BLaER1 (cell line): Measurements from ENCODE around the gene FREM2.

Experiments used
- H3K27ac ChIP-seq: shearing (Covaris generic); formaldehyde crosslinking; 2 replicates; pipeline ENCODE4 v1.8.1; 2022
- H3K27me3 ChIP-seq: shearing (Covaris generic); formaldehyde crosslinking; 2 replicates; pipeline ENCODE4 v1.8.1; 2022
- H3K36me3 ChIP-seq: shearing (Covaris generic); formaldehyde crosslinking; 2 replicates; pipeline ENCODE4 v1.8.1; 2022
- H3K4me1 ChIP-seq: shearing (Covaris generic); formaldehyde crosslinking; 2 replicates; pipeline ENCODE4 v1.8.1; 2022
- H3K4me2 ChIP-seq: shearing (Covaris generic); formaldehyde crosslinking; 2 replicates; pipeline ENCODE4 v1.8.1; 2022
- H3K4me3 ChIP-seq: shearing (Covaris generic); formaldehyde crosslinking; 2 replicates; pipeline ENCODE4 v1.8.1; 2022
- H3K9ac ChIP-seq: shearing (Covaris generic); formaldehyde crosslinking; 2 replicates; pipeline ENCODE4 v1.8.1; 2022
- H3K9me3 ChIP-seq: shearing (Covaris generic); formaldehyde crosslinking; 2 replicates; pipeline ENCODE4 v1.8.1; 2022
- H4K20me1 ChIP-seq: shearing (Covaris generic); formaldehyde crosslinking; 2 replicates; pipeline ENCODE4 v1.8.1; 2022
- Cebpa-rat ChIP-seq: shearing (Covaris generic); IDR thresholded peaks from 2 replicates; pipeline ENCODE4 v1.8.1; 2022

The FREM2 gene

DNA sequence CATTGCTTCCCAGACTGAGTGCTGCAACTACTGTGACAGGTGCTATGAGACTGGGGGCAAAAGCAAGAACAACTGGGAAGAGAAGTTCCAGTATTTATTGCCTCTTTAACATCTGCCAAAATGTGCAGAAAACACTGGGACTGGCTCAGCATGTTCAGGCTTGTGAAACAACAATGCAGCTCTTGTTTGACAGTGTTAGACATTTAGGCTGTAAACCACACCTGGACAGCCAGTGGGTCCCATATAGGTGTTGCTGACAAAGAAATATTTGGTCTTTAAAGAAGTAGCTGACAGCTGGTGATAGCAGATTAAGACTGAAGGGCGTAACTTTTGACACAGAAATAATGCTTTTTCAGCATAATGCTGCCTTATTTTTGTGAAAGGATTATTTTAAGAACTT, 215.7 kb downstream of the FREM2 start:
- Histone ChIP-seq H3K4me2 (no peak overlapping the region), H3K4me1 (no peaks in the 10 kb centered on the region), H3K9ac (no peak overlapping the region), H3K27me3 (no peaks in the 10 kb centered on the region), H4K20me1 (no peaks in the 10 kb centered on the region), H3K36me3 (no peaks in the 10 kb centered on the region), H3K9me3 (no peaks in the 10 kb centered on the region), H3K4me3 (no peak overlapping the region), H3K27ac (no peak overlapping the region)
- TF ChIP-seq Cebpa-rat = no peak

DNA sequence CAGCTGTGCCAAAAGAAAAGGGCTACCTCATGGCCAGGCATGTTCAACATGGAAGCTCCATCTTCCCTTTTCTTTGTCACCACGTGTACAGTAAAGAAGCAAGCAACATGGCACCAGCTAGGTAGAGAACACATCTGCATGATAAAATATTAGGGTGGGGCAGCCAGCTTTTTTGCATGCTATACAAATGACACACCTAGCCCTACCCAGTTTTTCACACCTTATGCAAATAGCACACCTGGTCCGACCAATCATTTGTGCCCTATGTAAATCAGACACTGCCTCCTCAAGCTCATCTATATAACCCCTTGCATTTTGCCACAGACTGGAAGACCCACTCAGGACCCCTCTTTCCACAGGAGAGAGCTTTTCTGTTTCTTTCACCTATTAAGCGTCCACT, 218.2 kb downstream of the FREM2 start:
- Histone ChIP-seq H3K9me3 (no peaks in the 10 kb centered on the region), H3K4me1 (no peaks in the 10 kb centered on the region), H3K36me3 (no peaks in the 10 kb centered on the region), H3K27me3 (no peaks in the 10 kb centered on the region), H3K9ac (no peak overlapping the region), H4K20me1 (no peaks in the 10 kb centered on the region), H3K4me2 (no peak overlapping the region), H3K27ac (no peak overlapping the region), H3K4me3 (no peak overlapping the region)
- no peak for TF ChIP-seq Cebpa-rat

DNA sequence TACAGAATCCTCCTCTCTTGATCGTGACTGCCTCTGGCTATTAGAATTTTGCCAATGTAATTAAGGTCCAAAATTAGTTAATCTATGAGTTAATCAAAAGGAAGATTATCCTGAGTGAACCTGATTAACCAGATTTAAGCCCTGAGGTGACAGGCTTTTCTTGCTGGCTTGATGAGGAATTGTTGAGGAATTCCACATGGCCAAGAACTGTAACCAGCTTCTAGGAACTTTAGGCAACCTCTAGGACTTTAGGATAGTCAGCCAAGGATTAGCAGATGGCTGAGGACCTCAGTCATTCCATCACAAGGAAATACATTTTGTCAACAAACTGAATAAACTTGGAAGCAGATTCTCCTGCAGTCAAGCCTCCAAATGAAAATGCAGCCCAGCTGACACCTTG, 219.0 kb downstream of the FREM2 start:
- Histone ChIP-seq H3K4me1 (peaks cover 5% of the 10 kb centered on the region; the same call in 1 of the 2 replicates), H3K9me3 (no peaks in the 10 kb centered on the region), H3K4me2 (no peak overlapping the region), H3K27ac (no peak overlapping the region), H3K4me3 (no peak overlapping the region), H3K9ac (no peak overlapping the region), H4K20me1 (no peaks in the 10 kb centered on the region), H3K27me3 (no peaks in the 10 kb centered on the region), H3K36me3 (no peaks in the 10 kb centered on the region)
- no peak for TF ChIP-seq Cebpa-rat

DNA sequence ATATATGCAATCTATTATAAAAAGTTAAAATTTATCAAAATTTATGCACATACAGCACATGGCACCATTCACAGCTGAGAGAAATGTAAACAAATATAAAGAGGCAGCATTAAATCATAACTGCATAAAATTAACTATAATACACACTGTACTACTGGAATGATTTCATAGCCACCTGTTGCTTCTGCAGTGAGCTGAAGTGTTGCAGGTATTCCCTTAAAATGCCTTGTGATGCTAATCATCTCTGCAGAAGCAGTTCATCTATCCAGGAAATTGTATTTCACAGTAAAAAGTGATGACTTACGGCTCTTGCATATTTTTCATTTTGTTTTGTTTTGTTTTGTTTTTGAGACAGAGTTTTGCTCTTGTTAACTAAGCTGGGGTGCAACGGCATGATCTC, 221.7 kb downstream of the FREM2 start:
- Histone ChIP-seq H3K27ac (no peak overlapping the region), H3K4me2 (no peak overlapping the region), H3K9me3 (no peaks in the 10 kb centered on the region), H3K36me3 (no peaks in the 10 kb centered on the region), H3K4me1 (peaks cover 6% of the 10 kb centered on the region; the same call in 1 of the 2 replicates), H3K4me3 (no peak overlapping the region), H4K20me1 (no peaks in the 10 kb centered on the region), H3K27me3 (no peaks in the 10 kb centered on the region), H3K9ac (no peak overlapping the region)
- TF ChIP-seq Cebpa-rat = no peak

DNA sequence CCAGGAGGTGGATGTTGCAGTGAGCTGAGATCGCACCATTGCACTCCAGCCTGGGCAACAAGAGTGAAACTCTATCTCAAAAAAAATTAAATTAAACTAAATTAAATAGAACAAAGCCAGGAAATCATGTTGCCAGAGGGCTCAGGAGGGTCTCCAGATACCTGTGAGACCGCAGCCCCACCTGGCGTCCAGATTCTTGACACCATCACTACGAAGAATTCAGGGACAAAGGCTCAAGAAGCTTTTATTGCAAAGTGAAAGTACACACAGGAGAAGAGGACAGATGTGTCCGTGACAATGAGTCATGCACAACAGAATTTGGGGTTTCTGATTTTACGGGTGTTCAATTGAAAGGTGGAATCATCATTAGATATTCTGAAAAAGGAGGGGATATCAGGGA, 227.2 kb downstream of the FREM2 start:
- TF ChIP-seq Cebpa-rat = no peak
- Histone ChIP-seq H3K9ac (no peak overlapping the region), H3K4me2 (no peak overlapping the region), H4K20me1 (no peaks in the 10 kb centered on the region), H3K36me3 (no peaks in the 10 kb centered on the region), H3K4me1 (peaks cover 6% of the 10 kb centered on the region; the same call in 1 of the 2 replicates), H3K9me3 (no peaks in the 10 kb centered on the region), H3K27ac (no peak overlapping the region), H3K4me3 (no peak overlapping the region), H3K27me3 (no peaks in the 10 kb centered on the region)

DNA sequence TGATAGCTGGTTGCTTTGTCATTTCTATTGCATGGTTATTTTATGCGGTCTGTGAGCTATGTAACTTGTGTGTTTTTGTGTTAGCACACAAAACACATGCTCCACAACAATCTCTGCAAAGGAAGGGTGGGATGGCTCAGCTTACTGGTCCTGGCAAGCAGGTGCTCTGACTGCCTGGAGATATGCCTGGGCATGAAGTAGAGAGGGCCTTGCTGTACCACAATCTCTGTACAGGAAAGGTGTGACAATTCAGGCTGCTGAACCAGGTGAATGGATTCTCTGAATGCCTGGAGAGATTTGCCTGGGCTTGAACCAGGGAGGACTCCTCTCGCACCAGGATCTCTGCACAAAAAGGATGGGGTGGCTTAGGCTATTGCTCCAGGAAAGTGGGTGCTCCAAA, 234.2 kb downstream of the FREM2 start:
- Histone ChIP-seq H3K9me3 (peaks cover 13% of the 10 kb centered on the region), H3K4me2 (no peak overlapping the region), H3K27me3 (no peaks in the 10 kb centered on the region), H3K9ac (no peak overlapping the region), H3K36me3 (no peaks in the 10 kb centered on the region), H3K4me1 (no peaks in the 10 kb centered on the region), H4K20me1 (no peaks in the 10 kb centered on the region), H3K27ac (no peak overlapping the region), H3K4me3 (no peak overlapping the region)
- no peak for TF ChIP-seq Cebpa-rat

DNA sequence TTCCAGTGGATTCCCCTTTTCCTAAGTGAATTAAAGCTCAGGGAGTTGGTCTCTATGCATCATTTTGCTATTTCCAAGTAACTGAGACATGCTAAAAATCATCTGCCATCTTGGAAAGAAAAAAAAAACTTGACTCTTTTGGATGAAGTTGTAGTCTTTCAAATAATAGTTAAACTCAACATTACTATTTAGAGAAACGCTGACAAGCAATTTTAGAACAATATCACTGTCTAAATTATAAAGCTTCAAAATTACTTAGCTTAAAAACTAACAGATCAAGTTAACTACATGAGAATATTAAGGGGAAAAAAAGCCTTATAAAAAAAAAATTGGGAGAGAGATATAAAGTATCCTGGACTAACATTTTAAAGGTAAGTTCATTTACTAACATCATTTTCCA, 235.3 kb downstream of the FREM2 start:
- no peaks in the 10 kb centered on the region for H3K27me3 ChIP-seq
- H3K4me2 ChIP-seq = no peak overlapping the region
- no peaks in the 10 kb centered on the region for H3K36me3 ChIP-seq
- no peak for TF ChIP-seq Cebpa-rat
- H3K9me3 ChIP-seq = peaks cover 13% of the 10 kb centered on the region
- no peaks in the 10 kb centered on the region for H4K20me1 ChIP-seq
- H3K9ac ChIP-seq = no peak overlapping the region
- no peak overlapping the region for H3K4me3 ChIP-seq
- H3K4me1 ChIP-seq = no peaks in the 10 kb centered on the region
- no peak overlapping the region for H3K27ac ChIP-seq

DNA sequence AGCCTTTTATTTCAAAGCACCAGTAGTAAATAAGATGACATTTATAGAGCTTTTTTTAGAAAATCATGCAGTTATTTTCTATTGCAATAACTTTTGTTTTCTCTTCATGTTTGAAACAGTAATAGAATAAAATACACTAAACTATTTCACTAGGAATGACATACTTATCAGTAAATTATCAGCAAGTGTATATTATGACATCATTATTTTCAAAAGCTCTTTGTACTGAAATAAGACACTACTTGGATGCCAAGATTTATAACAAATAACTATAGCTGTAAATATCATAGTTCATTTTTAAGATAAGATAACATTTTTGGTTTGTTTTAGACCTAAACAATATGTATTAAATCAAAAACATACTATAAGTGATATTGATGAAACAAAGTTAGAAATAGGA, 246.9 kb downstream of the FREM2 start:
- no peak for TF ChIP-seq Cebpa-rat
- Histone ChIP-seq H3K27ac (no peak overlapping the region), H3K36me3 (no peaks in the 10 kb centered on the region), H4K20me1 (no peaks in the 10 kb centered on the region), H3K4me1 (no peaks in the 10 kb centered on the region), H3K9ac (no peak overlapping the region), H3K4me2 (no peak overlapping the region), H3K4me3 (no peak overlapping the region), H3K27me3 (no peaks in the 10 kb centered on the region), H3K9me3 (no peaks in the 10 kb centered on the region)
